K562 (cell line): ENCODE results near the gene TP53I13.

Source experiments
- CHAMP1 ChIP-seq: fragments of 450-650 bp; IDR thresholded peaks from 2 replicates; pipeline ENCODE4 v1.6.1; 2016; ENCODE audit warnings: mild to moderate bottlenecking
- EP300 ChIP-seq: IDR thresholded peaks from 2 replicates; pipeline ENCODE4 v1.6.1; 2012; ENCODE audit warnings: low read length, improper control_type of control experiment
- PKNOX1 ChIP-seq: fragments of 450-650 bp; IDR thresholded peaks from 2 replicates; pipeline ENCODE4 v1.6.1; 2016
- PURB ChIP-seq: sonication (generic); formaldehyde crosslinking; IDR thresholded peaks from 2 replicates; pipeline ENCODE4 v1.9.0; 2021; ENCODE audit warnings: low read depth, mild to moderate bottlenecking, missing genetic modification reagents
- REST ChIP-seq, 2 experiments: fragments of 450-650 bp; formaldehyde crosslinking in 1 of 2; IDR thresholded peaks; 2 replicates each; pipeline versions ENCODE4 v1.4.0 to v1.6.1; 2014 to 2020; ENCODE audit warnings: mild to moderate bottlenecking in 2 of 2, borderline replicate concordance in 1 of 2, low read depth in 1 of 2
- TSC22D4 ChIP-seq: fragments of 450-650 bp; IDR thresholded peaks from 2 replicates; pipeline ENCODE4 v1.6.1; 2016; ENCODE audit warnings: missing genetic modification characterization, missing biosample characterization, control low read depth
- YY1 ChIP-seq, 3 experiments: IDR thresholded peaks; 2 replicates each; pipeline ENCODE4 v1.6.1; 2011; ENCODE audit warnings: low read length in 2 of 3, mild to moderate bottlenecking in 2 of 3, moderate library complexity in 2 of 3, borderline replicate concordance in 1 of 3, control low read depth in 1 of 3, low read depth in 1 of 3; ENCODE audit not compliant: insufficient read depth in 3 of 3, insufficient replicate concordance in 2 of 3, control insufficient read depth in 1 of 3, insufficient read length in 1 of 3; ENCODE audit errors: extremely low read depth in 1 of 3
- TF ChIP-seq, protein P1 (sequence below), 3 experiments: IDR thresholded peaks in 2 of 3; conservative IDR thresholded peaks in 1 of 3; 2 replicates each; pipeline ENCODE4 v1.5.1; 2011 to 2012; ENCODE audit warnings: low read length in 3 of 3, mild to moderate bottlenecking in 3 of 3, control low read depth in 2 of 3, improper control_type of control experiment in 1 of 3, inconsistent platforms in 1 of 3, low read depth in 1 of 3, mixed read lengths in 1 of 3, moderate library complexity in 1 of 3; ENCODE audit not compliant: insufficient read depth in 2 of 3

- TF ChIP-seq, protein P1, sequence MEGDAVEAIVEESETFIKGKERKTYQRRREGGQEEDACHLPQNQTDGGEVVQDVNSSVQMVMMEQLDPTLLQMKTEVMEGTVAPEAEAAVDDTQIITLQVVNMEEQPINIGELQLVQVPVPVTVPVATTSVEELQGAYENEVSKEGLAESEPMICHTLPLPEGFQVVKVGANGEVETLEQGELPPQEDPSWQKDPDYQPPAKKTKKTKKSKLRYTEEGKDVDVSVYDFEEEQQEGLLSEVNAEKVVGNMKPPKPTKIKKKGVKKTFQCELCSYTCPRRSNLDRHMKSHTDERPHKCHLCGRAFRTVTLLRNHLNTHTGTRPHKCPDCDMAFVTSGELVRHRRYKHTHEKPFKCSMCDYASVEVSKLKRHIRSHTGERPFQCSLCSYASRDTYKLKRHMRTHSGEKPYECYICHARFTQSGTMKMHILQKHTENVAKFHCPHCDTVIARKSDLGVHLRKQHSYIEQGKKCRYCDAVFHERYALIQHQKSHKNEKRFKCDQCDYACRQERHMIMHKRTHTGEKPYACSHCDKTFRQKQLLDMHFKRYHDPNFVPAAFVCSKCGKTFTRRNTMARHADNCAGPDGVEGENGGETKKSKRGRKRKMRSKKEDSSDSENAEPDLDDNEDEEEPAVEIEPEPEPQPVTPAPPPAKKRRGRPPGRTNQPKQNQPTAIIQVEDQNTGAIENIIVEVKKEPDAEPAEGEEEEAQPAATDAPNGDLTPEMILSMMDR (IDR thresholded peaks at IDR 0.05 in 2 of 3, conservative IDR thresholded peaks at IDR 0.05 in 1 of 3; ENCODE audit: insufficient read depth in 2 of 3, low read depth in 1 of 3, low read length in 3 of 3) = no peak
- TF ChIP-seq EP300 (no peak), YY1 (IDR thresholded peaks at IDR 0.05; ENCODE audit: borderline replicate concordance in 1 of 3, control insufficient read depth in 1 of 3, extremely low read depth in 1 of 3, insufficient read depth in 3 of 3, insufficient read length in 1 of 3, insufficient replicate concordance in 2 of 3, low read depth in 1 of 3, low read length in 2 of 3) (no peak), REST (IDR thresholded peaks at IDR 0.05; ENCODE audit: borderline replicate concordance) (no peak), REST (CRISPR knock-in tag; IDR thresholded peaks at IDR 0.05; ENCODE audit: low read depth) (no peak), TSC22D4 (tag) (no peak), CHAMP1 (no peak), PURB (CRISPR knock-in tag) (no peak), PKNOX1 (no peak)
Measured at GRCh38 chr17:29546830-29547229, 21.7 kb upstream of the TP53I13 start.
